ENCODE data around the gene DENND2A. TPM values are rescaled to one million over a fixed set of nuclear protein-coding genes. Genes with fewer than 3 reads are reported as not detected.

Gene DENND2A
- total and polyA plus RNA-seq, 7 experiments from 2014 or later: not detected

GRCh38 chr7:140638173-140638791 lies 2.3 kb downstream of the DENND2A start:
- POLR2A ChIA-PET: interaction anchor here (0.6 kb wide), 1 partner anchor 829 kb away, joined by 4 read pairs; no protein-coding TSS in a partner anchor
- Histone ChIP-seq H3K27me3 (ENCODE audit: control insufficient read depth in 2 of 2, insufficient read depth in 2 of 2, low read length in 2 of 2) (peaks cover 0 to 7% of the 10 kb centered on the region in 2 donors), H3K36me3 (ENCODE audit: control insufficient read depth in 2 of 3, insufficient read depth in 3 of 3, low read length in 3 of 3) (no peaks in the 10 kb centered on the region), H3K4me1 (ENCODE audit: control insufficient read depth in 2 of 2, insufficient read depth in 2 of 2, low read length in 2 of 2) (peaks cover 0 to 8% of the 10 kb centered on the region in 2 donors), H3K4me3 (ENCODE audit: low read length) (no peak overlapping the region), H3K9me3 (ENCODE audit: control insufficient read depth in 2 of 3, low read length in 3 of 3) (no peaks in the 10 kb centered on the region), H3K27ac (ENCODE audit: low read depth, low read length) (no peak overlapping the region)
- Mint-ChIP-seq H3K27ac (no peak overlapping the region), H3K27me3 (peaks cover 51 to 68% (median 55%) of the 10 kb centered on the region in 5 donors), H3K36me3 (peaks cover 0 to 5% (median 0%) of the 10 kb centered on the region in 5 donors), H3K9me3 (peaks cover 0 to 4% (median 0%) of the 10 kb centered on the region in 11 donors), H3K4me1 (peaks cover 13 to 21% (median 17%) of the 10 kb centered on the region in 7 donors), H3K4me3 (peak overlapping the region in 2 of 10 donors; percentile 4 to 90)
- CTCF ChIA-PET: no interaction called here
- DNase-seq (no peak), ATAC-seq (no peak)
- intact Hi-C loops (cut with micrococcal nuclease): no loop called here

GRCh38 chr7:140637400-140637799 lies 3.2 kb downstream of the DENND2A start:
- peaks cover 49 to 63% (median 53%) of the 10 kb centered on the region in 5 donors for H3K27me3 Mint-ChIP-seq
- no peak overlapping the region for H3K27ac Mint-ChIP-seq
- peaks cover 0 to 4% (median 0%) of the 10 kb centered on the region in 11 donors for H3K9me3 Mint-ChIP-seq
- Histone ChIP-seq H3K36me3 (ENCODE audit: control insufficient read depth in 2 of 3, insufficient read depth in 3 of 3, low read length in 3 of 3) (no peaks in the 10 kb centered on the region), H3K4me1 (ENCODE audit: control insufficient read depth in 2 of 2, insufficient read depth in 2 of 2, low read length in 2 of 2) (peaks cover 0 to 8% of the 10 kb centered on the region in 2 donors), H3K27me3 (ENCODE audit: control insufficient read depth in 2 of 2, insufficient read depth in 2 of 2, low read length in 2 of 2) (peaks cover 0 to 7% of the 10 kb centered on the region in 2 donors), H3K4me3 (ENCODE audit: low read length) (no peak overlapping the region), H3K27ac (ENCODE audit: low read depth, low read length) (no peak overlapping the region), H3K9me3 (ENCODE audit: control insufficient read depth in 2 of 3, low read length in 3 of 3) (no peaks in the 10 kb centered on the region)
- H3K4me3 Mint-ChIP-seq: no peak overlapping the region
- no peak for ATAC-seq
- H3K36me3 Mint-ChIP-seq: peaks cover 0 to 5% (median 0%) of the 10 kb centered on the region in 5 donors
- DNase-seq: no peak
- POLR2A ChIA-PET: no interaction called here
- intact Hi-C loops (cut with micrococcal nuclease): no loop called here
- H3K4me1 Mint-ChIP-seq: peaks cover 13 to 21% (median 17%) of the 10 kb centered on the region in 7 donors
- CTCF ChIA-PET: interaction anchor here (0.6 kb wide), 1 partner anchor 8 kb away, joined by 3 read pairs; no protein-coding TSS in a partner anchor

DNA sequence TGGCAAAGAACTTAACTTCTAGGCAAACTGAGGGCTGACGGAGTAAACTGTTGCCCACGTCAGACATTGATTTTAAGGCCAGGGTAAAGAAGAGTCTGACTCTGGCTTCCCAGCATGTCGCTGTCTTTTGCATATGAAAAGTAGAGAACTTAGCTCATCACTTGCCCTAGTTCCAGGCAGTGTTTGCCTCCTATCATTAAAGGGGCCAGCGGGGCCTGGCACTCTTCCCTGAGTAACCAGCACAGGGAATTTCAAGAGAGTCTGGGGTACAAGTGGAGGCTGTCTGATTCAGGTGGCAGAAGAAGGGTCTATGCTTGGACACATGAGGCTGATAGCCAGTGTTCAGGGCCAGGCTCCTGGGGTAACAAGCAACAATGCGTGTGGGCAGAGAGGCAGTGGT lies 4.8 kb downstream of the DENND2A start:
- Mint-ChIP-seq H3K27ac (no peak overlapping the region), H3K36me3 (peaks cover 0 to 2% (median 0%) of the 10 kb centered on the region in 5 donors), H3K4me3 (no peak overlapping the region), H3K9me3 (peaks cover 0 to 1% (median 0%) of the 10 kb centered on the region in 11 donors), H3K27me3 (peaks cover 40 to 56% (median 42%) of the 10 kb centered on the region in 5 donors), H3K4me1 (peaks cover 9 to 11% (median 11%) of the 10 kb centered on the region in 7 donors)
- no peak overlapping the region for H3K4me3 ChIP-seq (ENCODE audit: low read length)
- H3K36me3 ChIP-seq (ENCODE audit: control insufficient read depth in 2 of 3, insufficient read depth in 3 of 3, low read length in 3 of 3): no peaks in the 10 kb centered on the region
- ChIA-PET POLR2A (no interaction called here), CTCF (no interaction called here)
- H3K4me1 ChIP-seq (ENCODE audit: control insufficient read depth in 2 of 2, insufficient read depth in 2 of 2, low read length in 2 of 2): peaks cover 0 to 8% of the 10 kb centered on the region in 2 donors
- H3K9me3 ChIP-seq (ENCODE audit: control insufficient read depth in 2 of 3, low read length in 3 of 3): no peaks in the 10 kb centered on the region
- H3K27me3 ChIP-seq (ENCODE audit: control insufficient read depth in 2 of 2, insufficient read depth in 2 of 2, low read length in 2 of 2): peaks cover 0 to 7% of the 10 kb centered on the region in 2 donors
- no peak for DNase-seq
- no peak for ATAC-seq
- intact Hi-C loops (cut with micrococcal nuclease): no loop called here
- no peak overlapping the region for H3K27ac ChIP-seq (ENCODE audit: low read depth, low read length)

DNA sequence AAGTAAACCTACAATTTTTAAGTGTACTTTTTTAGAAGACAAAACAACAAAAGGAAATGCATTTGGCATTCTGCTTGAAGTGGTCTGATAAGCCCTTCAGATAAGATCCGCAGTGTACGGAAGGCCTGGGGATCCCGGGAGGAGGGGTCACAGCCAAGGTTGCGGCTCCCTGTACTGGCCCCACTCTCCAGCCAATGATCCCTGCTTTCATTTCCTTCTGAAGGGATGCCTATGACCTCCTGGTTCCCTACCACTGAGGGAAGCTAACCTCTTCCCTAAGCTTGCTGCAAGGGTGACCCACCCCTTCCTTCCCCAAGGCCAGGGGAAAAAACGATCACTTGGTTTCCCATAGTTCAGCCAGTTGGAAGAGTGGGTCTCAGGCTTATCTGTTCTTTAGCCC lies 5.3 kb downstream of the DENND2A start:
- no peak overlapping the region for H3K4me3 Mint-ChIP-seq
- H3K4me1 ChIP-seq (ENCODE audit: control insufficient read depth in 2 of 2, insufficient read depth in 2 of 2, low read length in 2 of 2): peaks cover 0 to 8% of the 10 kb centered on the region in 2 donors
- H3K9me3 Mint-ChIP-seq: peaks cover 0 to 1% (median 0%) of the 10 kb centered on the region in 11 donors
- peaks cover 0 to 2% (median 0%) of the 10 kb centered on the region in 5 donors for H3K36me3 Mint-ChIP-seq
- H3K27ac Mint-ChIP-seq: no peak overlapping the region
- no peak overlapping the region for H3K4me3 ChIP-seq (ENCODE audit: low read length)
- ATAC-seq (no peak), DNase-seq (no peak)
- ChIA-PET CTCF (no interaction called here), POLR2A (no interaction called here)
- intact Hi-C loops (cut with micrococcal nuclease): no loop called here
- no peaks in the 10 kb centered on the region for H3K36me3 ChIP-seq (ENCODE audit: control insufficient read depth in 2 of 3, insufficient read depth in 3 of 3, low read length in 3 of 3)
- H3K27me3 Mint-ChIP-seq: peaks cover 40 to 56% (median 43%) of the 10 kb centered on the region in 5 donors
- H3K4me1 Mint-ChIP-seq: peaks cover 9 to 11% (median 11%) of the 10 kb centered on the region in 7 donors
- H3K27me3 ChIP-seq (ENCODE audit: control insufficient read depth in 2 of 2, insufficient read depth in 2 of 2, low read length in 2 of 2): peaks cover 0 to 7% of the 10 kb centered on the region in 2 donors
- H3K9me3 ChIP-seq (ENCODE audit: control insufficient read depth in 2 of 3, low read length in 3 of 3): no peaks in the 10 kb centered on the region
- no peak overlapping the region for H3K27ac ChIP-seq (ENCODE audit: low read depth, low read length)

GRCh38 chr7:140631602-140632001 lies 9.0 kb downstream of the DENND2A start:
- H3K27ac Mint-ChIP-seq: no peak overlapping the region
- CTCF ChIA-PET: no interaction called here
- intact Hi-C loops (cut with micrococcal nuclease): no loop called here

GRCh38 chr7:140631021-140631420 lies 9.6 kb downstream of the DENND2A start:
- H3K4me1 ChIP-seq (ENCODE audit: control insufficient read depth in 2 of 2, insufficient read depth in 2 of 2, low read length in 2 of 2): no peaks in the 10 kb centered on the region
- H3K27me3 Mint-ChIP-seq: peaks cover 5 to 25% (median 11%) of the 10 kb centered on the region in 5 donors
- no peak overlapping the region for H3K4me3 ChIP-seq (ENCODE audit: low read length)
- ATAC-seq: no peak
- peaks cover 0 to 3% (median 0%) of the 10 kb centered on the region in 11 donors for H3K9me3 Mint-ChIP-seq
- intact Hi-C loops (cut with micrococcal nuclease): no loop called here
- no peaks in the 10 kb centered on the region for H3K4me1 Mint-ChIP-seq
- no peak overlapping the region for H3K27ac ChIP-seq (ENCODE audit: low read depth, low read length)
- no peak for DNase-seq
- H3K9me3 ChIP-seq (ENCODE audit: control insufficient read depth in 2 of 3, low read length in 3 of 3): no peaks in the 10 kb centered on the region
- no peak overlapping the region for H3K4me3 Mint-ChIP-seq
- no peaks in the 10 kb centered on the region for H3K27me3 ChIP-seq (ENCODE audit: control insufficient read depth in 2 of 2, insufficient read depth in 2 of 2, low read length in 2 of 2)
- ChIA-PET POLR2A (no interaction called here), CTCF (no interaction called here)
- H3K36me3 ChIP-seq (ENCODE audit: control insufficient read depth in 2 of 3, insufficient read depth in 3 of 3, low read length in 3 of 3): no peaks in the 10 kb centered on the region
- no peaks in the 10 kb centered on the region for H3K36me3 Mint-ChIP-seq
- H3K27ac Mint-ChIP-seq: no peak overlapping the region

More at GRCh38 chr7:140631602-140632001, 9.0 kb downstream of the DENND2A start:
- Mint-ChIP-seq H3K27me3 (peaks cover 6 to 29% (median 11%) of the 10 kb centered on the region in 5 donors), H3K36me3 (no peaks in the 10 kb centered on the region), H3K4me1 (no peaks in the 10 kb centered on the region), H3K9me3 (peaks cover 0 to 1% (median 0%) of the 10 kb centered on the region in 11 donors), H3K4me3 (no peak overlapping the region)
- H3K4me1 ChIP-seq (ENCODE audit: control insufficient read depth in 2 of 2, insufficient read depth in 2 of 2, low read length in 2 of 2): no peaks in the 10 kb centered on the region
- DNase-seq (no peak), ATAC-seq (no peak)
- H3K4me3 ChIP-seq (ENCODE audit: low read length): no peak overlapping the region
- H3K27ac ChIP-seq (ENCODE audit: low read depth, low read length): no peak overlapping the region
- POLR2A ChIA-PET: no interaction called here
- H3K27me3 ChIP-seq (ENCODE audit: control insufficient read depth in 2 of 2, insufficient read depth in 2 of 2, low read length in 2 of 2): no peaks in the 10 kb centered on the region
- H3K36me3 ChIP-seq (ENCODE audit: control insufficient read depth in 2 of 3, insufficient read depth in 3 of 3, low read length in 3 of 3): no peaks in the 10 kb centered on the region
- no peaks in the 10 kb centered on the region for H3K9me3 ChIP-seq (ENCODE audit: control insufficient read depth in 2 of 3, low read length in 3 of 3)
